GM23338 (cell line): ENCODE data around the gene ING5.

Source experiments
- CREB1 ChIP-seq: fragments of 250-450 bp; sonication (Bioruptor Pico); IDR thresholded peaks from 2 replicates; pipeline ENCODE4 v1.5.0; 2020; ENCODE audit warnings: low read depth, mild to moderate bottlenecking, moderate library complexity
- CTCF ChIP-seq, 2 experiments: fragments of 200-600 bp in 1 of 2; sonication (generic) in 1 of 2; conservative IDR thresholded peaks; 2 replicates each; pipeline versions ENCODE4 v1.5.1 to v1.6.1; 2016 to 2017; ENCODE audit warnings: antibody characterized with exemption in 2 of 2, low read depth in 2 of 2, mild to moderate bottlenecking in 2 of 2, moderate library complexity in 1 of 2
- EZH2 ChIP-seq: fragments of 200-600 bp; sonication (generic); IDR thresholded peaks from one replicate; pipeline ENCODE4 v1.8.0; 2017; ENCODE audit warnings: antibody characterized with exemption, mild to moderate bottlenecking, low read depth; ENCODE audit not compliant: unreplicated experiment
- EZH2phosphoT487 ChIP-seq: fragments of 200-600 bp; sonication (generic); IDR thresholded peaks from one replicate; pipeline ENCODE4 v1.8.1; 2018; ENCODE audit warnings: antibody characterized with exemption; ENCODE audit not compliant: unreplicated experiment
- JUNB ChIP-seq: IDR thresholded peaks from one replicate; pipeline ENCODE4 v1.6.1; 2016; ENCODE audit warnings: antibody characterized with exemption; ENCODE audit not compliant: unreplicated experiment
- POLR2AphosphoS5 ChIP-seq: IDR thresholded peaks from 2 replicates; pipeline ENCODE4 v1.6.1; 2016; ENCODE audit warnings: antibody characterized with exemption, low read depth
- ZNF114 ChIP-seq: fragments of 250-450 bp; sonication (Bioruptor Pico); IDR thresholded peaks from 2 replicates; pipeline ENCODE4 v1.5.0; 2020; ENCODE audit warnings: mild to moderate bottlenecking, moderate library complexity
- ZNF331 ChIP-seq: fragments of 250-450 bp; sonication (Bioruptor Pico); IDR thresholded peaks from 2 replicates; pipeline ENCODE4 v1.5.0; 2020; ENCODE audit warnings: low read depth, mild to moderate bottlenecking, moderate library complexity
- TF ChIP-seq, protein P1 (sequence below): IDR thresholded peaks from one replicate; pipeline ENCODE4 v1.6.1; 2018; ENCODE audit warnings: antibody characterized with exemption; ENCODE audit not compliant: unreplicated experiment

- no peak for TF ChIP-seq CTCF (conservative IDR thresholded peaks at IDR 0.05; ENCODE audit: low read depth in 2 of 2)
- TF ChIP-seq EZH2phosphoT487: no peak
- no peak for TF ChIP-seq ZNF331 (CRISPR knock-in tag)
- no peak for TF ChIP-seq EZH2
- TF ChIP-seq POLR2AphosphoS5: no peak
- TF ChIP-seq ZNF114 (CRISPR knock-in tag): no peak
- no peak for TF ChIP-seq JUNB
- TF ChIP-seq, protein P1, sequence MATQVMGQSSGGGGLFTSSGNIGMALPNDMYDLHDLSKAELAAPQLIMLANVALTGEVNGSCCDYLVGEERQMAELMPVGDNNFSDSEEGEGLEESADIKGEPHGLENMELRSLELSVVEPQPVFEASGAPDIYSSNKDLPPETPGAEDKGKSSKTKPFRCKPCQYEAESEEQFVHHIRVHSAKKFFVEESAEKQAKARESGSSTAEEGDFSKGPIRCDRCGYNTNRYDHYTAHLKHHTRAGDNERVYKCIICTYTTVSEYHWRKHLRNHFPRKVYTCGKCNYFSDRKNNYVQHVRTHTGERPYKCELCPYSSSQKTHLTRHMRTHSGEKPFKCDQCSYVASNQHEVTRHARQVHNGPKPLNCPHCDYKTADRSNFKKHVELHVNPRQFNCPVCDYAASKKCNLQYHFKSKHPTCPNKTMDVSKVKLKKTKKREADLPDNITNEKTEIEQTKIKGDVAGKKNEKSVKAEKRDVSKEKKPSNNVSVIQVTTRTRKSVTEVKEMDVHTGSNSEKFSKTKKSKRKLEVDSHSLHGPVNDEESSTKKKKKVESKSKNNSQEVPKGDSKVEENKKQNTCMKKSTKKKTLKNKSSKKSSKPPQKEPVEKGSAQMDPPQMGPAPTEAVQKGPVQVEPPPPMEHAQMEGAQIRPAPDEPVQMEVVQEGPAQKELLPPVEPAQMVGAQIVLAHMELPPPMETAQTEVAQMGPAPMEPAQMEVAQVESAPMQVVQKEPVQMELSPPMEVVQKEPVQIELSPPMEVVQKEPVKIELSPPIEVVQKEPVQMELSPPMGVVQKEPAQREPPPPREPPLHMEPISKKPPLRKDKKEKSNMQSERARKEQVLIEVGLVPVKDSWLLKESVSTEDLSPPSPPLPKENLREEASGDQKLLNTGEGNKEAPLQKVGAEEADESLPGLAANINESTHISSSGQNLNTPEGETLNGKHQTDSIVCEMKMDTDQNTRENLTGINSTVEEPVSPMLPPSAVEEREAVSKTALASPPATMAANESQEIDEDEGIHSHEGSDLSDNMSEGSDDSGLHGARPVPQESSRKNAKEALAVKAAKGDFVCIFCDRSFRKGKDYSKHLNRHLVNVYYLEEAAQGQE: no peak
- TF ChIP-seq CREB1 (CRISPR knock-in tag): no peak
Measured at GRCh38 chr2:241720099-241720498, 18.3 kb downstream of the ING5 start.
